ENCODE measurements around the gene RPGRIP1.

The RPGRIP1 gene

DNA sequence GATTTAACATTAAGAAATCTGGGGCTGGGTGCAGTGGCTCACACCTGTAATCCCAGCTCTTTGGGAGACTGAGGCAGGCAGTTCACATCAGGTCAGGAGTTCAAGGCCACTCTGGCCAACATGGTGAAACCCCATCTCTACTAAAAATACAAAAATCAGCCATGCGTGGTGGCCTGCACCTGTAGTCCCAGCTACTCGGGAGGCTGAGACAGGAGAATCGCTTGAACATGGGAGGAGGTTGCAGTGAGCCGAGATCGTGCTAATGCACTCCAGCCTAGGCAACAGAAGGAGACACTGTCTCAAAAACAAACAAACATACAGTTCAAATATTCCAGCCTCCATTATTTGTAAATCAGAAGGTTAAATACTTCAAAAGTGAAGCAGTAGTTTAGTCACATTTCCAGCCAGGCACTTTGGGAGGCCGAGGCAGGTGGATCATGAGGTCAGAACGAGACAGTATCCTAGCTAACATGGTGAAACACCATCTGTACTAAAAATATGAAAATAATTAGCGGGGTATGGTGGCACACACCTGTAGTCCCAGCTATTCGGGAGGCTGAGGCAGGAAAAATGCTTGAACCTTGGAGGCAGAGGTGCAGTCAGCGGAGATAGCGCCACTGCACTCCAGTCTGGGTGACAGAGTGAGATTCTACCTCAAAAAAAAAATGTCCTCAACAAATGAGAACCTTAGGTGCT, 40.9 kb upstream of the RPGRIP1 start:
- no peak for DNase-seq (ENCODE audit: low read depth)
- no peak overlapping the region for H3K4me3 ChIP-seq (ENCODE audit: low read depth, low read length)
- TF ChIP-seq, protein P1, sequence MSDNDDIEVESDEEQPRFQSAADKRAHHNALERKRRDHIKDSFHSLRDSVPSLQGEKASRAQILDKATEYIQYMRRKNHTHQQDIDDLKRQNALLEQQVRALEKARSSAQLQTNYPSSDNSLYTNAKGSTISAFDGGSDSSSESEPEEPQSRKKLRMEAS (IDR thresholded peaks at IDR 0.05; ENCODE audit: low read depth, low read length) = no peak
- TF ChIP-seq, protein P2, sequence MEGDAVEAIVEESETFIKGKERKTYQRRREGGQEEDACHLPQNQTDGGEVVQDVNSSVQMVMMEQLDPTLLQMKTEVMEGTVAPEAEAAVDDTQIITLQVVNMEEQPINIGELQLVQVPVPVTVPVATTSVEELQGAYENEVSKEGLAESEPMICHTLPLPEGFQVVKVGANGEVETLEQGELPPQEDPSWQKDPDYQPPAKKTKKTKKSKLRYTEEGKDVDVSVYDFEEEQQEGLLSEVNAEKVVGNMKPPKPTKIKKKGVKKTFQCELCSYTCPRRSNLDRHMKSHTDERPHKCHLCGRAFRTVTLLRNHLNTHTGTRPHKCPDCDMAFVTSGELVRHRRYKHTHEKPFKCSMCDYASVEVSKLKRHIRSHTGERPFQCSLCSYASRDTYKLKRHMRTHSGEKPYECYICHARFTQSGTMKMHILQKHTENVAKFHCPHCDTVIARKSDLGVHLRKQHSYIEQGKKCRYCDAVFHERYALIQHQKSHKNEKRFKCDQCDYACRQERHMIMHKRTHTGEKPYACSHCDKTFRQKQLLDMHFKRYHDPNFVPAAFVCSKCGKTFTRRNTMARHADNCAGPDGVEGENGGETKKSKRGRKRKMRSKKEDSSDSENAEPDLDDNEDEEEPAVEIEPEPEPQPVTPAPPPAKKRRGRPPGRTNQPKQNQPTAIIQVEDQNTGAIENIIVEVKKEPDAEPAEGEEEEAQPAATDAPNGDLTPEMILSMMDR (IDR thresholded peaks at IDR 0.05; ENCODE audit: low read depth, low read length) = no peak
- TF ChIP-seq POLR2A (IDR thresholded peaks at IDR 0.05; ENCODE audit: extremely low read depth, insufficient read length) (no peak), MYC (IDR thresholded peaks at IDR 0.05; ENCODE audit: low read depth, low read length) (no peak)

DNA sequence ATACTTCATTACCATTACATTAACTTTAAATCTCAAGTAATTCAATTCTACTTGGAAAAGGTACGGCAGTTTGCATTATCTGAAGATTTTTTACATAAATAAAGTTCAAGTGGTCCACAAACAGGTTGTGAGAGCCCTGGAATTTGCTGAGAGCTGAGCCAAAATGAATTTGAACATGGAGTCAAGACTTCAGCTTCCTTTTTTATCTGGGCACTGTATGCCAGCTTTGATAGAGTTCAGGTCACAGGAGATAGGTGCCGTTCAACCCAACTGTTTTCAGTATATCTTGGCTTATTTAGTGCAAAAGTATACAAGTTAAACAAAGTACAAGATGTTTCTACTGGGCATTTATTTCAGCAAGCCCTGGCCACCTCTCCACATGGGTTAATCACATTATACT, 39.5 kb upstream of the RPGRIP1 start:
- TF ChIP-seq POLR2A (IDR thresholded peaks at IDR 0.05; ENCODE audit: extremely low read depth, insufficient read length) = no peak
- TF ChIP-seq, protein P2 (IDR thresholded peaks at IDR 0.05; ENCODE audit: low read depth, low read length) = no peak
- TF ChIP-seq, protein P1 (IDR thresholded peaks at IDR 0.05; ENCODE audit: low read depth, low read length) = no peak
- no peak for TF ChIP-seq MYC (IDR thresholded peaks at IDR 0.05; ENCODE audit: low read depth, low read length)
- no peak for DNase-seq (ENCODE audit: low read depth)

DNA sequence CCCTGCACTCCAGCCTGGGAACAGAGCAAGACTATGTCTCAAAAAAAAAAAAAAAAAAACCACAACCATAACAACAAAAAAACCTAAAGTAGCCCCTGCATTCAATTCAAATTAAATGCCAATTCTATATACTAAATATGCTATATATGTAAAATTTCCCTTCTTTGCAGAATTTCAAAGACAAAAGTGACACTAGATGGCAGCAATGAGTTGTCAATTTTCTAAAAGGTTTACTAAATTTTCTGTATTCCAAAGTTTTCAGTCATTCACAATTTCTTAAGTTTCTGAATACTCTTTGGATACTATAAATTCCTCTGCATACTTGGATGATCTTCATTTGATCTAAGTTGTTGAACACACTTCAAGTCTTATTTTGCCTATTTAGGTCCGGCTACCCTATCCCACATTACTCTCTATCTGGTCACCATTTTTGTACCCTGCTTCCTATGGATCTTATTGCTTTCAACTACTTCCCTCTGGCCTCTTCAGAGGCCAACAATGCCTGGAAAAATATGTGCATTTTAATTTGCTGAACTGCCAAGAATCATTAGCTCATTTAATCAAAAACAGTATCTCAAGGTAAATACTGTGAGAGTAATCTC, 38.6 kb upstream of the RPGRIP1 start:
- peak; percentile 43 for DNase-seq (ENCODE audit: low read depth)
- no peak overlapping the region for H3K4me3 ChIP-seq (ENCODE audit: low read depth, low read length)
- TF ChIP-seq, protein P2 (IDR thresholded peaks at IDR 0.05; ENCODE audit: low read depth, low read length) = peak; percentile 15
- TF ChIP-seq, protein P1 (IDR thresholded peaks at IDR 0.05; ENCODE audit: low read depth, low read length) = no peak

More for the DNA sequence above, 39.5 kb upstream of the RPGRIP1 start:
- H3K4me3 ChIP-seq (ENCODE audit: low read depth, low read length) = no peak overlapping the region

DNA sequence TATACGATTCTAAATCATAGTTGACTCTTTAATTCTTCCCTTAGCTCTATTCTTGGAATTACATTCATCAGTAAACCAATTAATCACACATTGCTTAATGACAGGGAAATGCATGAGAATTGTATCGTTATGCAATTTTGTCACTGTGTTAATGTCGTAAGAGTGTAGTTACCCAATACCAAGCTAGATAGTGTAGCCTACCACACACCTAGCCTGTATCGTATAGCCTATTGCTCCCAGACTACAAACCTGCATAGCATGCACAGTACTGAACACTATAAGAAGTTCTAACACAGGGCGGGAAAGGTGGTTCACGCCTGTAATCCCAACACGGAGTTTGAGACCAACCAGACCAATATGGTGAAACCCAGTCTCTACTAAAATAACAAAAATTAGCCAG, 35.3 kb upstream of the RPGRIP1 start:
- TF ChIP-seq POLR2A (IDR thresholded peaks at IDR 0.05; ENCODE audit: extremely low read depth, insufficient read length) = no peak
- TF ChIP-seq, protein P2 (IDR thresholded peaks at IDR 0.05; ENCODE audit: low read depth, low read length) = no peak
- no peak for TF ChIP-seq MYC (IDR thresholded peaks at IDR 0.05; ENCODE audit: low read depth, low read length)
- TF ChIP-seq, protein P1 (IDR thresholded peaks at IDR 0.05; ENCODE audit: low read depth, low read length) = no peak
- DNase-seq (ENCODE audit: low read depth) = peak; percentile 72
- H3K4me3 ChIP-seq (ENCODE audit: low read depth, low read length) = no peak overlapping the region

DNA sequence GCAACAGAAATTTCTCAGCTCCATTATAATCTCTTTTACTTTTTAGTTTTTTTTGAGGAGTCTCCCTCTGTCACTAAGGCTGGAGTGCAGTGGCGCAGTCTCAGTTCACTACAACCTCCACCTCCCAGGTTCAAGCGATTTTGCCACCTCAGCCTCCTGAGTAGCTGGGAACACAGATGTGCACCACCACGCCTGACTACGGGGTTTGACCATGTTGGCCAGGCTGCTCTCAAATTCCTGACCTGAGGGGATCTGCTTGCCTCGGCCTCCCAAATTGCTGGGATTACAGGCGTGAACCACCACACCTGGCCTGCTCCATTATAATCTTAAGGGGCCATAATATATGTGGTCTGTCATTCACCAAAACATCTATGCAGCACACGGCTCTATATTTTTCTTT, 34.1 kb upstream of the RPGRIP1 start:
- H3K4me3 ChIP-seq (ENCODE audit: low read depth, low read length) = no peak overlapping the region
- TF ChIP-seq, protein P1 (IDR thresholded peaks at IDR 0.05; ENCODE audit: low read depth, low read length) = no peak
- TF ChIP-seq, protein P2 (IDR thresholded peaks at IDR 0.05; ENCODE audit: low read depth, low read length) = no peak
- TF ChIP-seq MYC (IDR thresholded peaks at IDR 0.05; ENCODE audit: low read depth, low read length) = no peak
- TF ChIP-seq POLR2A (IDR thresholded peaks at IDR 0.05; ENCODE audit: extremely low read depth, insufficient read length) = no peak
- no peak for DNase-seq (ENCODE audit: low read depth)
